H1 (cell line): Measurements from ENCODE around the gene CIBAR2. TPM values are rescaled to one million over a fixed set of nuclear protein-coding genes. Genes with fewer than 3 reads are reported as not detected.

Source experiments
- CTCF ChIA-PET: fragments of 300-600 bp; sonication (Branson Sonifier 250); formaldehyde crosslinking; loops from one replicate; lab custom pipeline; 2021; ENCODE audit not compliant: partially characterized antibody; lab: Charles Lee
- POLR2A ChIA-PET: fragments of 300-600 bp; sonication (Branson Sonifier 250); formaldehyde crosslinking; loops from one replicate; lab custom pipeline; 2021; ENCODE audit warnings: inconsistent platforms; ENCODE audit not compliant: partially characterized antibody; lab: Charles Lee
- DNase-seq, 2 experiments: peaks; one replicate each; pipeline versions ENCODE4 v3.0.0 to v3.0.0-alpha.2; 2010 to 2022; ENCODE audit warnings: low spot score in 2 of 2, low read depth in 1 of 2, mixed read lengths in 1 of 2
- FAIRE-seq: peaks from 2 replicates; lab custom pipeline; 2011; peaks lifted over from hg19 to GRCh38; lab: Jason Lieb, UNC
- H2AFZ ChIP-seq: 2 replicates; pipeline ENCODE4 v1.8.1; 2012; ENCODE audit warnings: low read length, inconsistent platforms
- H2AK5ac ChIP-seq: 2 replicates; pipeline ENCODE4 v1.6.1; 2013; ENCODE audit warnings: low read depth, low read length
- H2BK120ac ChIP-seq: replicated peaks from 2 replicates; pipeline ENCODE3; 2013; ENCODE audit warnings: low read depth, low read length, inconsistent platforms
- H2BK12ac ChIP-seq: 2 replicates; pipeline ENCODE4 v1.6.1; 2013; ENCODE audit warnings: low read depth, low read length
- H2BK15ac ChIP-seq: 2 replicates; pipeline ENCODE4 v1.6.1; 2013; ENCODE audit warnings: low read length
- H2BK20ac ChIP-seq: 2 replicates; pipeline ENCODE4 v1.6.1; 2013; ENCODE audit warnings: low read length
- H2BK5ac ChIP-seq: 2 replicates; pipeline ENCODE4 v1.6.1; 2013; ENCODE audit warnings: low read depth, low read length
- H3K14ac ChIP-seq: 2 replicates; pipeline ENCODE4 v1.6.1; 2013; ENCODE audit warnings: inconsistent platforms; ENCODE audit not compliant: insufficient read length
- H3K18ac ChIP-seq: 2 replicates; pipeline ENCODE4 v1.6.1; 2013; ENCODE audit warnings: low read length; ENCODE audit errors: extremely low read depth
- H3K23ac ChIP-seq: 2 replicates; pipeline ENCODE4 v1.6.1; 2013; ENCODE audit warnings: inconsistent platforms; ENCODE audit not compliant: insufficient read length
- H3K23me2 ChIP-seq: 2 replicates; pipeline ENCODE4 v1.6.1; 2013; ENCODE audit warnings: low read depth, low read length
- H3K27ac ChIP-seq: 2 replicates; pipeline ENCODE4 v1.6.1; 2011; ENCODE audit warnings: low read depth, low read length, inconsistent platforms
- H3K27me3 ChIP-seq, 4 experiments: replicated peaks in 1 of 4; 1 replicate in 1 of 4; 2 replicates in 3 of 4; pipeline versions ENCODE4 v1.6.1 to v1.8.1; 2011 to 2013; ENCODE audit warnings: low read length in 3 of 4, mild to moderate bottlenecking in 3 of 4, inconsistent platforms in 2 of 4, mixed read lengths in 2 of 4, moderate library complexity in 1 of 4; ENCODE audit not compliant: control insufficient read depth in 3 of 4, insufficient read depth in 3 of 4; ENCODE audit errors: extremely low read depth in 1 of 4
- H3K36me3 ChIP-seq, 4 experiments: 2 replicates each; pipeline versions ENCODE4 v1.6.1 to v1.8.1; 2011 to 2013; ENCODE audit warnings: mild to moderate bottlenecking in 4 of 4, low read length in 3 of 4, moderate library complexity in 2 of 4, control low read depth in 1 of 4, inconsistent platforms in 1 of 4; ENCODE audit not compliant: insufficient read depth in 4 of 4, control insufficient read depth in 2 of 4
- H3K4ac ChIP-seq: replicated peaks from 2 replicates; pipeline ENCODE3; 2013; ENCODE audit warnings: low read length, low read depth, mixed read lengths, inconsistent platforms; ENCODE audit not compliant: insufficient read length
- H3K4me1 ChIP-seq, 4 experiments: replicated peaks in 1 of 4; 1 replicate in 1 of 4; 2 replicates in 3 of 4; pipeline versions ENCODE4 v1.6.1 to v1.8.1; 2011 to 2013; ENCODE audit warnings: low read length in 3 of 4, inconsistent platforms in 2 of 4, mixed read lengths in 1 of 4; ENCODE audit not compliant: insufficient read depth in 4 of 4, control insufficient read depth in 3 of 4
- H3K4me2 ChIP-seq, 2 experiments: 2 replicates each; pipeline versions ENCODE4 v1.6.1 to v1.8.1; 2011 to 2013; ENCODE audit warnings: low read depth in 2 of 2, low read length in 2 of 2, control low read depth in 1 of 2, inconsistent platforms in 1 of 2, mild to moderate bottlenecking in 1 of 2; ENCODE audit not compliant: insufficient read depth in 1 of 2
- H3K4me3 ChIP-seq, 4 experiments: fragments of 200-600, 300-600 bp in 1 of 4; sonication (generic), shearing (Covaris generic), sonication (Bioruptor Twin) in 1 of 4; 2 replicates each; pipeline versions ENCODE4 v1.5.1 to v1.8.1; 2011 to 2016; ENCODE audit warnings: low read length in 4 of 4, low read depth in 3 of 4, control low read depth in 2 of 4, inconsistent platforms in 2 of 4, mild to moderate bottlenecking in 2 of 4, mixed read lengths in 1 of 4, moderate library complexity in 1 of 4; ENCODE audit not compliant: insufficient read depth in 2 of 4; ENCODE audit errors: extremely low read depth in 1 of 4
- H3K56ac ChIP-seq: replicated peaks from 2 replicates; pipeline ENCODE3; 2013; ENCODE audit warnings: low read depth, mild to moderate bottlenecking, mixed read lengths, low read length, inconsistent platforms; ENCODE audit not compliant: insufficient read length
- H3K79me1 ChIP-seq: 2 replicates; pipeline ENCODE4 v1.6.1; 2013; ENCODE audit warnings: low read depth, low read length, control low read depth
- H3K79me2 ChIP-seq, 2 experiments: 2 replicates each; pipeline versions ENCODE4 v1.6.1 to v1.8.1; 2012 to 2013; ENCODE audit warnings: low read length in 2 of 2, mild to moderate bottlenecking in 2 of 2, inconsistent platforms in 1 of 2; ENCODE audit not compliant: insufficient read depth in 2 of 2, control insufficient read depth in 1 of 2
- H3K9ac ChIP-seq, 4 experiments: replicated peaks in 1 of 4; 1 replicate in 1 of 4; 2 replicates in 3 of 4; pipeline versions ENCODE4 v1.6.1 to v1.8.1; 2011 to 2013; ENCODE audit warnings: low read depth in 3 of 4, low read length in 3 of 4, control low read depth in 2 of 4, mild to moderate bottlenecking in 2 of 4, moderate library complexity in 2 of 4, inconsistent platforms in 1 of 4; ENCODE audit errors: extremely low read depth in 1 of 4
- H3K9me3 ChIP-seq, 2 experiments: 2 replicates each; pipeline versions ENCODE4 v1.6.1 to v1.8.1; 2012 to 2013; ENCODE audit warnings: mild to moderate bottlenecking in 2 of 2, moderate library complexity in 2 of 2, control low read depth in 1 of 2, inconsistent platforms in 1 of 2, low read depth in 1 of 2, low read length in 1 of 2, mixed read lengths in 1 of 2; ENCODE audit not compliant: insufficient read depth in 2 of 2
- H4K20me1 ChIP-seq, 2 experiments: replicated peaks in 1 of 2; 2 replicates each; pipeline versions ENCODE3 to v1.8.1; 2011 to 2013; ENCODE audit warnings: inconsistent platforms in 2 of 2, low read length in 2 of 2, mild to moderate bottlenecking in 1 of 2; ENCODE audit not compliant: insufficient read depth in 2 of 2, control insufficient read depth in 1 of 2
- H4K5ac ChIP-seq: 2 replicates; pipeline ENCODE4 v1.6.1; 2013; ENCODE audit warnings: low read length, low read depth, mixed read lengths, inconsistent platforms; ENCODE audit not compliant: insufficient read length
- H4K8ac ChIP-seq: 2 replicates; pipeline ENCODE4 v1.8.0; 2013; ENCODE audit warnings: mild to moderate bottlenecking, moderate library complexity, low read length, inconsistent platforms; ENCODE audit not compliant: insufficient read depth; ENCODE audit errors: extremely low read depth
- H4K91ac ChIP-seq: replicated peaks from 2 replicates; pipeline ENCODE3; 2013; ENCODE audit warnings: low read length, mixed read lengths, inconsistent platforms; ENCODE audit not compliant: insufficient read length
- EGR1 ChIP-seq: IDR thresholded peaks from 2 replicates; pipeline ENCODE4 v1.6.1; 2011; ENCODE audit warnings: low read depth, low read length, borderline replicate concordance
- MAX ChIP-seq: IDR thresholded peaks from 2 replicates; pipeline ENCODE4 v1.6.1; 2012; ENCODE audit warnings: inconsistent platforms
- SIN3A ChIP-seq, 2 experiments: IDR thresholded peaks in 1 of 2; conservative IDR thresholded peaks in 1 of 2; 2 replicates each; pipeline ENCODE4 v1.6.1; 2011 to 2012; ENCODE audit warnings: low read length in 2 of 2, improper control_type of control experiment in 1 of 2, low read depth in 1 of 2, mild to moderate bottlenecking in 1 of 2
- WGBS, 2 experiments: shearing (Covaris generic) in 1 of 2; methylation state at CpG; one replicate each; pipeline versions ENCODE4 v1.1.6 to v1.1.7; 2013 to 2015; ENCODE audit warnings: low lambda C conversion rate in 2 of 2, mixed read lengths in 2 of 2, inconsistent platforms in 1 of 2, low coverage in 1 of 2, missing lambda C conversion rate in 1 of 2; ENCODE audit not compliant: insufficient replicate concordance in 2 of 2, insufficient coverage in 1 of 2, insufficient read length in 1 of 2; ENCODE audit errors: extremely low coverage in 1 of 2, missing lambda C conversion rate in 1 of 2; 5-methylcytosine and 5-hydroxymethylcytosine counted together
- long read RNA-seq, 2 experiments: library from RNA in 1 of 2; library from capped mRNA in 1 of 2; stranded (forward); transcript quantifications; one replicate each; pipeline ENCODE4 v2.0.0, GENCODE V29; 2021; ENCODE audit warnings: inconsistent platforms in 1 of 2
- polyA minus RNA-seq, 3 experiments: library from RNA; depleted of rRNA, polyadenylated mRNA; stranded (reverse); fragments of >200 nt; gene quantifications; 1 replicate in 2 of 3; 2 replicates in 1 of 3; pipeline ENCODE4 v1.2.3, GENCODE V29; 2011
- polyA plus RNA-seq, 7 experiments: library from polyadenylated mRNA; depleted of rRNA in 3 of 7; stranded (reverse) in 5 of 7; unstranded in 2 of 7; fragments of >200 nt in 5 of 7; fragments of 200-250 nt in 2 of 7; gene quantifications; 1 replicate in 5 of 7; 2 replicates in 1 of 7; 4 replicates in 1 of 7; pipeline versions ENCODE4 v1.2.1 to v1.2.3, GENCODE V29; 2011 to 2013; ENCODE audit warnings: missing spikeins in 2 of 7, mixed read lengths in 2 of 7
- total RNA-seq: library from RNA; stranded (reverse); fragmentation: NEBNext Ultra II Directional; extraction: Animal tissue kit (Norgen Biotek cat#: 25700); gene quantifications from 2 replicates; pipeline ENCODE4 v1.2.1, GENCODE V29; 2021

CIBAR2 gene
- total RNA-seq (not detected in 2 replicates), polyA plus RNA-seq (2011; rRNA removed) (0.06 and 0.18 TPM in 2 replicates), polyA minus RNA-seq (2011; rRNA and poly(A)+ RNA removed) (0.17 TPM in 1 of 2 replicates, not detected in the other)
- polyA plus RNA-seq (2011; cell fraction: cytosol; rRNA removed) = 0.12 TPM
- 0.23 TPM for polyA plus RNA-seq (2011; cell fraction: nucleus; rRNA removed)
- 0.15 to 0.29 TPM in 2 of 4 replicates, not detected in the others for polyA plus RNA-seq (2012, experiment 1 of 2)
- 0.42 TPM for polyA plus RNA-seq (2012, experiment 2 of 2)
- 0.06 TPM for polyA plus RNA-seq (2013, experiment 1 of 2)
- polyA plus RNA-seq (2013, experiment 2 of 2) = 0.02 TPM
- not detected for polyA minus RNA-seq (2011; cell fraction: cytosol; rRNA and poly(A)+ RNA removed)
- not detected for polyA minus RNA-seq (2011; cell fraction: nucleus; rRNA and poly(A)+ RNA removed)
- long read RNA-seq, experiment 1, partial matches to known transcripts = 0 of 1 reads
- long read RNA-seq, experiment 1, other reads (novel, unspliced or antisense) = 1 of 1 reads
- long read RNA-seq, experiment 2 = 0 reads

- H3K9ac ChIP-seq = no peak within 1 kb of the TSS; a peak in 1 of 7 replicates
- no peak within 1 kb of the TSS for H2BK120ac ChIP-seq
- no peak within 1 kb of the TSS for H3K56ac ChIP-seq
- FAIRE-seq (no peak), DNase-seq (peak in 1 of 2 experiments; percentile 63)
- no peak within 1 kb of the TSS for H3K23ac ChIP-seq
- H2AK5ac ChIP-seq = no peak within 1 kb of the TSS
- H3K4me1 ChIP-seq = peaks cover 0 to 3% (median 1%) of the 10 kb centered on the region in 4 experiments; a peak in 2 of 7 replicates
- no peak within 1 kb of the TSS; a peak in 1 of 4 replicates for H3K4me2 ChIP-seq
- H2BK15ac ChIP-seq = no peak within 1 kb of the TSS
- no peaks in the 10 kb centered on the region for H3K9me3 ChIP-seq
- ChIA-PET POLR2A (no interaction called here), CTCF (interaction anchor here (0.6 to 2.1 kb wide), 15 partner anchors 8 to 1079 kb away, joined by 3 to 8 read pairs (median 3); no protein-coding TSS in a partner anchor)
- H2BK20ac ChIP-seq = no peak within 1 kb of the TSS
- no peak within 1 kb of the TSS for H2AFZ ChIP-seq
- H3K23me2 ChIP-seq = no peaks in the 10 kb centered on the region; the same call in 1 of the 2 replicates
- H3K36me3 ChIP-seq = no peaks in the 10 kb centered on the region
- H3K79me1 ChIP-seq = no peaks in the 10 kb centered on the region
- no peak within 1 kb of the TSS for H2BK12ac ChIP-seq
- no peaks in the 10 kb centered on the region for H4K20me1 ChIP-seq
- H4K5ac ChIP-seq = no peak within 1 kb of the TSS
- H4K8ac ChIP-seq = no peak within 1 kb of the TSS
- TF ChIP-seq MAX (no peak), EGR1 (peak; percentile 74; the same call in 1 of the 2 replicates), SIN3A (conservative IDR thresholded peaks at IDR 0.05 in 1 of 2, IDR thresholded peaks at IDR 0.05 in 1 of 2; ENCODE audit: low read depth in 1 of 2, low read length in 2 of 2) (peak in 1 of 2 experiments; percentile 53; a peak in 1 of 4 replicates)
- no peak within 1 kb of the TSS for H3K4me3 ChIP-seq
- H3K27me3 ChIP-seq = no peaks in the 10 kb centered on the region
- H3K14ac ChIP-seq = no peak within 1 kb of the TSS
- H3K79me2 ChIP-seq = no peaks in the 10 kb centered on the region
- no peak within 1 kb of the TSS for H3K4ac ChIP-seq
- H4K91ac ChIP-seq = no peak within 1 kb of the TSS
- no peak within 1 kb of the TSS for H2BK5ac ChIP-seq
- H3K18ac ChIP-seq = no peak within 1 kb of the TSS
- no peak within 1 kb of the TSS for H3K27ac ChIP-seq
- WGBS, 2 experiments = 60% methylated on average over 14 of the region's 15 CpGs; no CpG with 5 or more reads in 1 of the 2 experiments
Observed at GRCh38 chr16:85112364-85112763, at the start of gene CIBAR2. CIBAR2 (minus strand) TSS chr16:85112472; CDS start chr16:85112352, 120 bp downstream.
